ENCODE results near the gene UCN3. TPM values are rescaled to one million over a fixed set of nuclear protein-coding genes. Genes with fewer than 3 reads are reported as not detected.

Gene UCN3
- total RNA-seq, 1 experiment from 2014 or later: not detected

DNA sequence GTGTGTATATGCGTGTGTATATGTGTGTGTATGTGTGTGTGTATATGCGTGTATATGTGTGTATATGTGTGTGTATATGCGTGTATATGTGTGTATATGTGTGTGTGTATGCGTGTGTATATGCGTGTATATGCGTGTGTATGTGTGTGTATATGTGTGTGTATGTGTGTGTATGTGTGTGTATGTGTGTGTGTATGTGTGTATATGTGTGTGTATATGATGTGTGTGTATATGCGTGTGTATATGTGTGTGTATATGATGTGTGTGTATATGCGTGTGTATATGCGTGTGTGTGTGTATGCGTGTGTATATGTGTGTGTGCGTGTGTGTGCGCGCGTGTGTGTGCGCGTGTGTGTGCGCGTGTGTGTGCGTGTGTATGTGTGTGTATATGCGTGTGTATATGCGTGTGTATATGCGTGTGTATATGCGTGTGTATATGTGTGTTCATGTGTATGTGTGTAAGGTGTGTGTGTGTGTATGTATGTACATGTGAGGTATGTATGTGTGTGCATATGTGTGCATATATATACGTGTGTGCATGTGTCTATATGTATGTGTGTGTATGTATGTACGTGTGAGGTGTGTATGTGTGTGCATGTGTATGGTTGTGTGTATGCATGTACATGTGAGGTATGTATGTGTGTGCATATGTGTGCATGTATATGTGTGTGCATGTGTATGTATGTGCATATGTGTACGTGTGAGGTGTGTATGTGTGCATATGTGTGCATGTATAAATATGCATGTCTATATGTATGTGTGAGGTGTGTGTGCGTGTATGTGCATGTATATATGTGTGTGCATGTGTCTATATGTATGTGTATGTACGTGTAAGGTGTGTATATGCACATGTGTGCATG is 6.0 kb downstream of the UCN3 start:
- intact Hi-C loops (cut with micrococcal nuclease; ENCODE audit: unreplicated experiment): no loop called here
- no peak overlapping the region for H3K4me3 Mint-ChIP-seq (ENCODE audit: unreplicated experiment)

GRCh38 chr10:5373307-5373706 is 8.5 kb downstream of the UCN3 start:
- Mint-ChIP-seq H3K36me3 (ENCODE audit: insufficient read depth, unreplicated experiment) (no peaks in the 10 kb centered on the region), H3K9me3 (ENCODE audit: unreplicated experiment) (peaks cover 35% of the 10 kb centered on the region), H3K27ac (ENCODE audit: unreplicated experiment) (no peak overlapping the region), H3K27me3 (ENCODE audit: insufficient read depth, unreplicated experiment) (peaks cover under 1% of the 10 kb centered on the region), H3K4me1 (ENCODE audit: low read depth, unreplicated experiment) (peaks cover 6% of the 10 kb centered on the region), H3K4me3 (ENCODE audit: unreplicated experiment) (no peak overlapping the region)
- peaks cover 11% of the 10 kb centered on the region for H3K9me3 ChIP-seq
- POLR2A ChIA-PET: no interaction called here
- no TSS peak for BruUV-seq (replicated peaks)
- TF ChIP-seq CTCF (IDR thresholded peaks at IDR 0.05; ENCODE audit: insufficient read depth in 1 of 2, low read depth in 1 of 2, low read length in 1 of 2, severe bottlenecking in 1 of 2, unreplicated experiment in 1 of 2): no peak
- intact Hi-C loops (cut with micrococcal nuclease; ENCODE audit: unreplicated experiment): no loop called here
- H3K27me3 ChIP-seq (replicated peaks; ENCODE audit: control insufficient read depth, insufficient read depth, low read length): no peaks in the 10 kb centered on the region
- H3K4me1 ChIP-seq: no peaks in the 10 kb centered on the region
- CTCF ChIA-PET: no interaction called here
- DNase-seq: no peak
- H3K36me3 ChIP-seq (ENCODE audit: control insufficient read depth, insufficient read depth, low read length): no peaks in the 10 kb centered on the region
- H3K4me3 ChIP-seq (ENCODE audit: low read depth, low read length): no peak overlapping the region

More for the DNA sequence above, 6.0 kb downstream of the UCN3 start:
- peaks cover 10% of the 10 kb centered on the region for H3K4me1 Mint-ChIP-seq (ENCODE audit: low read depth, unreplicated experiment)
- H3K27me3 Mint-ChIP-seq (ENCODE audit: insufficient read depth, unreplicated experiment): peaks cover 14% of the 10 kb centered on the region
- Histone ChIP-seq H3K4me1 (no peaks in the 10 kb centered on the region), H3K36me3 (ENCODE audit: control insufficient read depth, insufficient read depth, low read length) (no peaks in the 10 kb centered on the region), H3K4me3 (ENCODE audit: low read depth, low read length) (no peak overlapping the region), H3K9me3 (peaks cover 11% of the 10 kb centered on the region), H3K27me3 (replicated peaks; ENCODE audit: control insufficient read depth, insufficient read depth, low read length) (no peaks in the 10 kb centered on the region)
- H3K27ac Mint-ChIP-seq (ENCODE audit: unreplicated experiment): no peak overlapping the region
- no TSS peak for BruUV-seq (replicated peaks)
- H3K36me3 Mint-ChIP-seq (ENCODE audit: insufficient read depth, unreplicated experiment): no peaks in the 10 kb centered on the region
- POLR2A ChIA-PET: no interaction called here
- peaks cover 35% of the 10 kb centered on the region for H3K9me3 Mint-ChIP-seq (ENCODE audit: unreplicated experiment)
- TF ChIP-seq CTCF (IDR thresholded peaks at IDR 0.05; ENCODE audit: insufficient read depth in 1 of 2, low read depth in 1 of 2, low read length in 1 of 2, severe bottlenecking in 1 of 2, unreplicated experiment in 1 of 2): no peak
- DNase-seq: no peak
- CTCF ChIA-PET: no interaction called here

DNA sequence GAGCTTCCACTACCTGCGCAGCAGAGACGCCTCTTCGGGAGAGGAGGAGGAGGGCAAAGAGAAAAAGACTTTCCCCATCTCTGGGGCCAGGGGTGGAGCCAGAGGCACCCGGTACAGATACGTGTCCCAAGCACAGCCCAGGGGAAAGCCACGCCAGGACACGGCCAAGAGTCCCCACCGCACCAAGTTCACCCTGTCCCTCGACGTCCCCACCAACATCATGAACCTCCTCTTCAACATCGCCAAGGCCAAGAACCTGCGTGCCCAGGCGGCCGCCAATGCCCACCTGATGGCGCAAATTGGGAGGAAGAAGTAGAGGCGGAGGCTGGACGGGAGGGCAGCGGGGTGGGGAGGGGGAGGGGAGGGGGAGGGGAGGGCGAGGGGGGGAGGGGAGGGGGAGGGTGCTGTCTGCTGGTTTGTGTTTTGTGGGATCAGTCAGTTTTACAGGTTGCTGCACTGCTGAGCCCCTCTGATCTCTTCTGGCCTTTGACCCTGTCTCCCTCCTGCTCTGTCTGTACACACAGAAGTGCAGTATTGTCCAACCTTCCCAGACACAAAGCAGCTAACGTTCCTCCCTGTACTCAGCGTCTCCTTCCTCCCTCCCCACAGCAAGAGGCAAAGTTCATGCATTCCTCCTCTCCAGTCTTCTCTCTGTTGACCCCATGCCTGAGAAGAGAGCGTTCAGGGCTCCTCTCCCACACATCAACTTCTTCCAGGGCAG is 9.3 kb downstream of the UCN3 start:
- no TSS peak for BruUV-seq (replicated peaks)
- POLR2A ChIA-PET: no interaction called here

More for the DNA sequence above, 9.3 kb downstream of the UCN3 start:
- H3K4me1 Mint-ChIP-seq (ENCODE audit: low read depth, unreplicated experiment): peaks cover 6% of the 10 kb centered on the region
- no peak for TF ChIP-seq CTCF (IDR thresholded peaks at IDR 0.05; ENCODE audit: insufficient read depth in 1 of 2, low read depth in 1 of 2, low read length in 1 of 2, severe bottlenecking in 1 of 2, unreplicated experiment in 1 of 2)
- H3K9me3 Mint-ChIP-seq (ENCODE audit: unreplicated experiment): peaks cover 35% of the 10 kb centered on the region
- no peak overlapping the region for H3K4me3 ChIP-seq (ENCODE audit: low read depth, low read length)
- H3K36me3 ChIP-seq (ENCODE audit: control insufficient read depth, insufficient read depth, low read length): no peaks in the 10 kb centered on the region
- H3K27me3 Mint-ChIP-seq (ENCODE audit: insufficient read depth, unreplicated experiment): no peaks in the 10 kb centered on the region
- no peaks in the 10 kb centered on the region for H3K4me1 ChIP-seq
- no peaks in the 10 kb centered on the region for H3K36me3 Mint-ChIP-seq (ENCODE audit: insufficient read depth, unreplicated experiment)
- CTCF ChIA-PET: no interaction called here
- intact Hi-C loops (cut with micrococcal nuclease; ENCODE audit: unreplicated experiment): no loop called here
- no peak overlapping the region for H3K27ac Mint-ChIP-seq (ENCODE audit: unreplicated experiment)
- H3K9me3 ChIP-seq: peaks cover 11% of the 10 kb centered on the region
- no peak overlapping the region for H3K4me3 Mint-ChIP-seq (ENCODE audit: unreplicated experiment)
- DNase-seq: no peak
- H3K27me3 ChIP-seq (replicated peaks; ENCODE audit: control insufficient read depth, insufficient read depth, low read length): no peaks in the 10 kb centered on the region

All from Caco-2 (cell line).